HG03135 (cell line): ENCODE results near the gene GABRD.

Source experiments
- ATAC-seq: cut with Tn5 transposase; IDR thresholded peaks from one replicate; pipeline ENCODE4 v1.9.1; 2021; ENCODE audit warnings: mild to moderate bottlenecking, moderate library complexity; ENCODE audit not compliant: unreplicated experiment

The GABRD gene

GRCh38 chr1:2014741-2015735 lies 4.1 kb upstream of the GABRD start:
- no peak for ATAC-seq

GRCh38 chr1:2016123-2016522 lies 3.0 kb upstream of the GABRD start:
- no peak for ATAC-seq

DNA sequence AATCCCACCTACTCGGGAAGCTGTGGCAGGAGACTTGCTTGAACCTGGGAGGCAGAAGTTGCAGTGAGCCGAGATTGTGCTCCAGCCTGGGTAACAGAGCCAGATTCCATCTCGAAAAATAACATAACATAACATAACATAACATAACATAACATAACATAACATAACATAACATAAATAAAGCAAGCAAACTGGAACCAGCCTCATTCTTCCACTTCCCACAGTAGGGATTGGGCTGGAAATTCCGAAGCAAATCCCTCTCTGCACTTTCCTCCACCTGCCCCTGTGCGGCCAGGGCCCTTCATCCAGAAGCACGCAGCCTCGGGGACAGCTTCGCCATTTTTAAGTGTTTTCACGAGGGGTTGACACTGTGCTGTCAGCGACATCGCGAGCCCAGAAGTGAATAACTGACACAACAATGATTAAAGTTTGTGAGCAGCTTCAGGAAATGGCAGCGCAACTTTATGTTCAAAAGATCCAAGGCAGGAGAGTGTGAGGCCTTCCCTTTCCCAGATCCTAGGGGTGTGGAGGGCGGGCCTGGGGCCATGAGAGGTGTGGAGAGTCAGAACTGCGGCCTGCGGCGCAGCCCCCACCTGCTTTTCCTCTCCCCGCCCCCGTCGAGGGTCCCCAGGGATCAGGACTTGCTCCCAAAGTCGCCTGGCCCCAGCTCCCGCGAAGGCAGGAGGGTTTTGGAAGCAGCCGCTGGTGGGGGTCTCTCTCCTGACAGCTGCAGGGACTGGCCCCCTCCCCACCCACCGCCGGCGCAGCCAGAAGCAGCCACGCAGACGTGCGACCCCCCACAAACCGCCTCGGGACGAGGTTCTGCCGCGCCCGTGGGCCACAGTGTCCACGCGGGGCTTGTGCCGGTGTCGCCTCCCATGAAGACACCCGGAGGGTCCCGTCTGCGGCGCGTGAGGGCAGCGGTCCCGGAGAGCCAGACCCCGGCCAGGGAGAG lies 651 bp upstream of the GABRD start:
- ATAC-seq, result no peak

- no peak for ATAC-seq
Measured at GRCh38 chr1:2019571-2020309, 595 bp downstream of the GABRD start.

DNA sequence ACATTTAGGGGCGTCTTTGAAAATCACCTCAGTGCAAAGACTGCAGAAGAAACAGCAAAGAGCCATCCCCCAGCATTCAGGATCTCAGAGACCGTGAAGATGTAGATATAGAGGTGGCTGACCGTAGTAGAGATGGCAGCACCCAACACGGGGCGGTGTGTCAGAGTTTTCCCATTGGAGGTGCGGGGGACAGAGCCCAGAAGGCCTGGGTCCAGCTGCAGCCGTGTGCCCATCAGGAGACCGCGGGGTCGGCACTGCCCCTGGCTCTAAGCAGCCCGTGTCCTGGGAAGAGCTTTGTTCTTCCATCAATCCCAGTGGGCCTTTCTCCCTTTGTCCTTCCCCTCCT lies 1.1 kb downstream of the GABRD start:
- no peak for ATAC-seq

GRCh38 chr1:2021550-2021949 lies 2.4 kb downstream of the GABRD start:
- ATAC-seq, result no peak

- ATAC-seq, result no peak
Measured at GRCh38 chr1:2022063-2022770, 3.1 kb downstream of the GABRD start.

- ATAC-seq, result no peak
Measured at GRCh38 chr1:2023187-2023586, 4.0 kb downstream of the GABRD start.

DNA sequence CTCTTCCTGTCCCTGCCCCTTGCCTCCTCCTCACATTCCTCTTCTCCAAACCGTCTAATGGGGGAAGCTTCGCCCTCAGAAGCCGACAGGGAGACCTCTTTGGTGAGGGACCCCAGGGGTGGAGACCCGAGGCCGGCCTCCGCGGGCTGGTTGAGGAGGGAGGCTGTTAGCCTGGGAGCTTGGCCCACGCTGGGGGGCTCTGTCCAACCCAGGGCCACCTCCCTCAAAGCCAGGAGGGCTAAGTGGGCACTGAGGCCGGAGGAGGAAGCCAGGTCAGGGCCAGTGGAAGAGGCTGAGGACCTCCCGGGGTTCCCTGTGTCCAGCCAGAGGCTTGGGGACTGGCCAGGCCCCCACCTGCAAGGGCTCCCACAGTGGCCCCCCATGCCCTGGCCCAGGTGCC lies 5.3 kb downstream of the GABRD start:
- no peak for ATAC-seq

DNA sequence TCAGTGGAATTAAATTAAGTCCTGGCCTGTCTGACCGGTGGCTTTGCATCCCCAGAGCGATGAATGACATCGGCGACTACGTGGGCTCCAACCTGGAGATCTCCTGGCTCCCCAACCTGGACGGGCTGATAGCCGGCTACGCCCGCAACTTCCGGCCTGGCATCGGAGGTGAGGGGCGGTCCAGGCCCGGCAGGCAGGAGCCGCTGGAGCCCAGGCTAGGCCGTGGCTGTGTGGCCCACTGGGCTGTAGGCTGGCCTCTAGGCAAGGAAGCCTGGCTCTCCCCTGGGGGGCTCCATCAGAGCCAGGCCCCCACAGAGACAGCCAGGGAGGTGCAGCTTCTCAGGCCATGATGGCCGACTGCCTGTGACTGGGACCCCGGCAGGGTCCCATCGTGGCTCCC lies 5.7 kb downstream of the GABRD start:
- ATAC-seq, result no peak

DNA sequence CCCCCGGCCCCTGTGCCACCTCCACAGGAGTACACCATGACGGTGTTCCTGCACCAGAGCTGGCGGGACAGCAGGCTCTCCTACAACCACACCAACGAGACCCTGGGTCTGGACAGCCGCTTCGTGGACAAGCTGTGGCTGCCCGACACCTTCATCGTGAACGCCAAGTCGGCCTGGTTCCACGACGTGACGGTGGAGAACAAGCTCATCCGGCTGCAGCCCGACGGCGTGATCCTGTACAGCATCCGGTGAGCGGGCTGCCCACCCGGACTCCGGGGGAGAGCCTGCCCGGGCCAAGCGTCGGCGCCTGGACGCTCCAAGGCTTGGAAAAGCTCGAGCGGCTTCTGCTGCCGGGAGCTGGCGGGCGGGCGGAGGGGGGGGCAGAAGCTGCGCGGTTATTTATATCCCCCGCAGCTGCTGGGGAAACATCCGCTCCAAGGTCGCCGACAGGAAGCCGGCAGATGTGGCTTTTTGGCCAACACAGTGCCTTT lies 6.4 kb downstream of the GABRD start:
- no peak for ATAC-seq

- no peak for ATAC-seq
Measured at GRCh38 chr1:2027961-2028583, 8.9 kb downstream of the GABRD start.

GRCh38 chr1:2028870-2029560 lies 9.9 kb downstream of the GABRD start:
- no peak for ATAC-seq

GRCh38 chr1:2029561-2029960 lies 10.4 kb downstream of the GABRD start:
- ATAC-seq, result no peak

DNA sequence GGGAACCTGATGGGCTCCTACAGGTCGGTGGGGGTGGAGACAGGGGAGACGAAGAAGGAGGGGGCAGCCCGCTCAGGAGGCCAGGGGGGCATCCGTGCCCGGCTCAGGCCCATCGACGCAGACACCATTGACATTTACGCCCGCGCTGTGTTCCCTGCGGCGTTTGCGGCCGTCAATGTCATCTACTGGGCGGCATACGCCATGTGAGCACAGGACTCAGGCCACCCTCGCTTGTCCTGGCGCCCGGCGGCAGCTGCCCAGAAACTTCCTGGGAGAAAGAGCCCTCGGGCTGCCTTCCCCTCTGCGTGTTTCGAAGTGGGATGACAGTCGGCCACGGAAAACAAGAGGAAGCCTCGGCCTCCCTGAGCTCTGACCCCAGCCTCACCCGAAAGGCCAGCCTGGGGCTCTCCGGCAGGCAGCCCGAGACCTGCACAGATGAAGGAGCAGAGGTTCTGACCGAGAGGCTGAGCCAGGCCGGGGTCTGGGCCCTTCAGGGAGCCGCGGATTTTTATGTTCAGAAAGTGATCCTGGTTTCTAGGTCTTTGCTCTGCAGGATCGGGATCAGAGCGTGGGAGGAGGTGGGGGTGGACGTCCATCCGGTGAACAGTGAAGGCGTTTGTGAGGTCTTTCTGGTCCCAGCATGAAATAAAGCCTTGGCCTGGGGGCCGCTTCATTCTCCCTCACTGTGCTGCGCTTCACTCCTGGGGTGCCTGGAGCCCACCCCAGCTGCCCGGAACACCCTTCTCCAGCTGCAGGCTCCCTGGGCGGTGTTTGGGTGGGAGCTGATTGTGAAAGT lies 11.1 kb downstream of the GABRD start:
- ATAC-seq, result no peak

- ATAC-seq, result no peak
Measured at GRCh38 chr1:2031546-2032540, 12.7 kb downstream of the GABRD start.

- ATAC-seq, result no peak
Measured at GRCh38 chr1:2032737-2033136, 13.6 kb downstream of the GABRD start.
